22Rv1 (cell line): ENCODE measurements around the gene DPRX.

Source experiments
- ZFX ChIP-seq: fragments of 450-650 bp; IDR thresholded peaks from 2 replicates; pipeline ENCODE4 v1.6.1; 2017; ENCODE audit warnings: antibody characterized with exemption, borderline replicate concordance
- TF ChIP-seq, protein P1 (sequence below): fragments of 450-650 bp; IDR thresholded peaks from 2 replicates; pipeline ENCODE4 v1.5.1; 2017; ENCODE audit warnings: mild to moderate bottlenecking

DNA sequence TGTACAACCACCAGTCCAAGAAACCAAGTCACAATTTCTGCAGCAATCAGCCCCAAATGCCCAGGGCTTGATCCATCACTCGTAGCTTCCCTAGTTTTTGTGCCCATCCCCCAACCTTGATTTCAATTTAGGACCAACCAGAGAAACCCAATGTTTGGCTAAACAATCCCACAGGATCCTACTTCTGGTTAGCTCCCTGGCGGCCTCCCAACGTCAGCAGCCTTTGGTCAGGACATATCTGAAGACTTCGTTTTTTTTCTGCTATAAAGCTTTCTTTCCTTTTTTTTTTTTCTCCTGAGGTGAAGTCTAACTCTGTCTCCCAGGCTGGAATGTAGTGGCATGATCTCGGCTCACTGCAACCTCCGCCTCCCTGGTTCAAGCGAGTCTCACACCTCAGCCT is 7.7 kb downstream of the DPRX start:
- TF ChIP-seq, protein P1, sequence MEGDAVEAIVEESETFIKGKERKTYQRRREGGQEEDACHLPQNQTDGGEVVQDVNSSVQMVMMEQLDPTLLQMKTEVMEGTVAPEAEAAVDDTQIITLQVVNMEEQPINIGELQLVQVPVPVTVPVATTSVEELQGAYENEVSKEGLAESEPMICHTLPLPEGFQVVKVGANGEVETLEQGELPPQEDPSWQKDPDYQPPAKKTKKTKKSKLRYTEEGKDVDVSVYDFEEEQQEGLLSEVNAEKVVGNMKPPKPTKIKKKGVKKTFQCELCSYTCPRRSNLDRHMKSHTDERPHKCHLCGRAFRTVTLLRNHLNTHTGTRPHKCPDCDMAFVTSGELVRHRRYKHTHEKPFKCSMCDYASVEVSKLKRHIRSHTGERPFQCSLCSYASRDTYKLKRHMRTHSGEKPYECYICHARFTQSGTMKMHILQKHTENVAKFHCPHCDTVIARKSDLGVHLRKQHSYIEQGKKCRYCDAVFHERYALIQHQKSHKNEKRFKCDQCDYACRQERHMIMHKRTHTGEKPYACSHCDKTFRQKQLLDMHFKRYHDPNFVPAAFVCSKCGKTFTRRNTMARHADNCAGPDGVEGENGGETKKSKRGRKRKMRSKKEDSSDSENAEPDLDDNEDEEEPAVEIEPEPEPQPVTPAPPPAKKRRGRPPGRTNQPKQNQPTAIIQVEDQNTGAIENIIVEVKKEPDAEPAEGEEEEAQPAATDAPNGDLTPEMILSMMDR = no peak
- no peak for TF ChIP-seq ZFX
